ENCODE results near the gene ADGRL3.
"Not testable (repeated sequence)": the region's sequence is repeated elsewhere in the genome, so short reads cannot be mapped to it uniquely, and the experiment has no call there.

ADGRL3 gene

GRCh38 chr4:61493470-61493869, 293.3 kb downstream of the ADGRL3 start:
- no peak for DNase-seq (ENCODE audit: low spot score)

GRCh38 chr4:61500883-61501282, 300.8 kb downstream of the ADGRL3 start:
- no peak for DNase-seq (ENCODE audit: low spot score)

- DNase-seq (ENCODE audit: low spot score), result no peak
These were observed 301.7 kb downstream of the ADGRL3 start for GRCh38 chr4:61501812-61502211.

- DNase-seq (ENCODE audit: low spot score), result no peak
These were observed 305.9 kb downstream of the ADGRL3 start for GRCh38 chr4:61505773-61506685.

- no peak for DNase-seq (ENCODE audit: low spot score)
These were observed 307.0 kb downstream of the ADGRL3 start for GRCh38 chr4:61507091-61507490.

- not testable (repeated sequence) for DNase-seq (ENCODE audit: low spot score)
These were observed 309.7 kb downstream of the ADGRL3 start for GRCh38 chr4:61509721-61510241.

- no peak for DNase-seq (ENCODE audit: low spot score)
These were observed 311.8 kb downstream of the ADGRL3 start for GRCh38 chr4:61511716-61512488.

GRCh38 chr4:61514991-61515390, 314.9 kb downstream of the ADGRL3 start:
- DNase-seq (ENCODE audit: low spot score), result no peak

- no peak for DNase-seq (ENCODE audit: low spot score)
These were observed 317.0 kb downstream of the ADGRL3 start for GRCh38 chr4:61517144-61517543.

- DNase-seq (ENCODE audit: low spot score), result no peak
These were observed 320.0 kb downstream of the ADGRL3 start for GRCh38 chr4:61520166-61520565.

GRCh38 chr4:61520681-61521160, 320.6 kb downstream of the ADGRL3 start:
- DNase-seq (ENCODE audit: low spot score), result no peak

- DNase-seq (ENCODE audit: low spot score), result no peak
These were observed 321.3 kb downstream of the ADGRL3 start for GRCh38 chr4:61521451-61521850.

GRCh38 chr4:61522312-61522711, 322.2 kb downstream of the ADGRL3 start:
- DNase-seq (ENCODE audit: low spot score), result no peak

GRCh38 chr4:61527888-61528287, 327.8 kb downstream of the ADGRL3 start:
- DNase-seq (ENCODE audit: low spot score), result no peak

- DNase-seq (ENCODE audit: low spot score), result no peak
These were observed 328.5 kb downstream of the ADGRL3 start for GRCh38 chr4:61528595-61528994.

GRCh38 chr4:61531188-61531587, 331.1 kb downstream of the ADGRL3 start:
- DNase-seq (ENCODE audit: low spot score), result no peak

- no peak for DNase-seq (ENCODE audit: low spot score)
These were observed 332.3 kb downstream of the ADGRL3 start for GRCh38 chr4:61532336-61533000.

- no peak for DNase-seq (ENCODE audit: low spot score)
These were observed 333.0 kb downstream of the ADGRL3 start for GRCh38 chr4:61533140-61533539.

- DNase-seq (ENCODE audit: low spot score), result no peak
These were observed 340.8 kb downstream of the ADGRL3 start for GRCh38 chr4:61540944-61541343.

- DNase-seq (ENCODE audit: low spot score), result no peak
These were observed 341.3 kb downstream of the ADGRL3 start for GRCh38 chr4:61541459-61541858.

- DNase-seq (ENCODE audit: low spot score), result no peak
These were observed 343.9 kb downstream of the ADGRL3 start for GRCh38 chr4:61543976-61544375.

GRCh38 chr4:61545902-61546480, 345.9 kb downstream of the ADGRL3 start:
- no peak for DNase-seq (ENCODE audit: low spot score)
